Motor neuron (in vitro differentiated cells): ENCODE data around the gene GRIN1. TPM values are rescaled to one million over a fixed set of nuclear protein-coding genes. Genes with fewer than 3 reads are reported as not detected.

Source experiments
- ATAC-seq, 8 experiments: fragments of 200-7000 bp; cut with Tn5 transposase; replicated peaks in 6 of 8; 2 replicates each; pipeline ENCODE4 v1.8.0; 2021; ENCODE audit warnings: mild to moderate bottlenecking in 8 of 8, moderate library complexity in 8 of 8
- H3K27ac ChIP-seq, 2 donors: fragments of 250-450 bp; sonication (Bioruptor Pico); 2 replicates each; pipeline ENCODE4 v1.9.0; 2021; ENCODE audit warnings: antibody characterized with exemption in 2 of 2, mild to moderate bottlenecking in 2 of 2, moderate library complexity in 1 of 2
- H3K4me1 ChIP-seq, 2 donors: fragments of 250-450 bp; sonication (Bioruptor Pico); replicated peaks in 1 of 2; 2 replicates each; pipeline ENCODE4 v1.6.1; 2021; ENCODE audit warnings: antibody characterized with exemption in 2 of 2, mild to moderate bottlenecking in 2 of 2, moderate library complexity in 1 of 2
- H3K4me3 ChIP-seq, 5 donors: fragments of 250-450 bp; sonication (Bioruptor Pico); 2 replicates each; pipeline ENCODE4 v1.9.0; 2021; ENCODE audit warnings: antibody characterized with exemption in 5 of 5, mild to moderate bottlenecking in 5 of 5, moderate library complexity in 4 of 5
- WGBS, 10 experiments: fragments of 450-650 bp; shearing (Covaris generic); methylation state at CpG; one replicate each; pipeline ENCODE4 v1.0.0; 2022; 5-methylcytosine and 5-hydroxymethylcytosine counted together
- in situ Hi-C, 9 experiments: fragments of 400-800 bp; cut with MboI; loops; one replicate each; pipeline ENCODE4 v1.15.0; 2021; ENCODE audit warnings: low sequenced_read_pairs in 9 of 9, low pct_unique_long_range_greater_than_20kb in 2 of 9; ENCODE audit not compliant: unreplicated experiment in 9 of 9
- total RNA-seq, 8 experiments: library from RNA; unstranded; fragments of 300-600 nt; gene quantifications; 2 replicates each; pipeline versions ENCODE4 v1.2.3 to v1.2.4, GENCODE V29; 2022

The GRIN1 gene
- 1 to 10 TPM in 4 of 8 experiments, under 1 TPM in 4; 0.20 to 6.0 (median 1.2) TPM for total RNA-seq

DNA sequence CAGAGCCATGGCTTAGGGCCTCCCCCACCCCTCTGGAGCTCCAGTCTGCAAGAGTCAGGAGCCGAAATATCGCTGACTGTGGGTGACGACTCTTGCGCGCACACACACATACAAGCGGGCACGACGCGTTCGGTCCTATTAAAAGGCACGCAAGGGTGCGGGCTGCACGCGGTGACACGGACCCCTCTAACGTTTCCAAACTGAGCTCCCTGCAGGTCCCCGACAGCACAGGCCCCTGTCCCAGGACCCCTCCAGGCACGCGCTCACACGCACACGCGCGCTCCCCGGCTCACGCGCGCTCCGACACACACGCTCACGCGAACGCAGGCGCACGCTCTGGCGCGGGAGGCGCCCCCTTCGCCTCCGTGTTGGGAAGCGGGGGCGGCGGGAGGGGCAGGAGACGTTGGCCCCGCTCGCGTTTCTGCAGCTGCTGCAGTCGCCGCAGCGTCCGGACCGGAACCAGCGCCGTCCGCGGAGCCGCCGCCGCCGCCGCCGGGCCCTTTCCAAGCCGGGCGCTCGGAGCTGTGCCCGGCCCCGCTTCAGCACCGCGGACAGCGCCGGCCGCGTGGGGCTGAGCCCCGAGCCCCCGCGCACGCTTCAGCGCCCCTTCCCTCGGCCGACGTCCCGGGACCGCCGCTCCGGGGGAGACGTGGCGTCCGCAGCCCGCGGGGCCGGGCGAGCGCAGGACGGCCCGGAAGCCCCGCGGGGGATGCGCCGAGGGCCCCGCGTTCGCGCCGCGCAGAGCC is at the start of gene GRIN1:
TSS of gene GRIN1 (plus strand) at position 433 of the 746 bp plus-strand sequence. CDS start 333 bp downstream, outside the sequence.
- peak within 1 kb of the TSS in 1 of 2 donors; percentile 59 for H3K27ac ChIP-seq

DNA sequence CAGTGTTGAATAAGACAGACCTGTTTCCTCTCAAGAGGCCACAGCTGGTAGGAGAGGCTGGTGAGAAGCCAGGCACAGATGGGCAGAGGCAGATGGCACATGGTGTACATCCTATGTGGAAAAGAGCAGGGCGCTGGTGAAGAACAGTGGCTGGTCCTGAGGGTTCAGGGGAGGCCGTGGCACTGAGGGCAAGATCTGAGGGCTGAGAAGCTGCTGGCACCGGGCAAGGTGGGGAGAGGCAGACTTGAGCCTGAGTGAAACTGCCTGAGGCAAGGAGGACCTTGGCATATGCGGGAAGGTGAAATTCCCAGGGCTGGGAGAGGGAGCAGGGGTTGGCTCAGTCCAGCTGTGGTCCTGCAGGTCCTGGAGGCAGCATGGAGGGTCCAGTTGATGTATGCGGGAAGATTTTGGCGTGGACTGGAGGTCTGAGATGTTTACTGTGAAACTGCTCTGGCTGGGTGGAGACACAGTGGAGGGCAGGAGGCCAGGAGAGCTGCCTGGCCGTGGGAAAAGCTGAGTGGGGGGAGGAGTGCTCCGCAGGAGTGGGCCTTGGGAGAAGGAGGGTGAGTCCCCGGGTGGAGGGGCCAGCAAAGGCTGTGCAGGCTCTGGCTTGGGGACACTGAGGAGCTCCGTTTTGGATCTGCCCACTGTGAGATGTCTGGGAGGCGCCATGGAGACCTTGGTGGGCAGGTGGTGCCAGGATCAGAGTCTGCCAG is 49.6 kb upstream of the GRIN1 start:
- no peak for ATAC-seq
- WGBS, 10 experiments, result 67 to 100% (median 83%) methylated on average over 1 to 5 of the region's 11 CpGs; no CpG with 5 or more reads in 1 of the 10 experiments
- Histone ChIP-seq H3K27ac (no peak overlapping the region), H3K4me1 (peaks cover 15 to 16% of the 10 kb centered on the region in 2 donors), H3K4me3 (no peak overlapping the region)
- in situ Hi-C loops, result no loop called here

More for the DNA sequence above, at the start of gene GRIN1:
- WGBS, 10 experiments, result 0 to 47% (median 30%) methylated on average over 3 to 13 of the region's 104 CpGs; no CpG with 5 or more reads in 7 of the 10 experiments
- Histone ChIP-seq H3K4me3 (peak within 1 kb of the TSS; percentile 12 to 37 (median 23)), H3K4me1 (peaks cover 10 to 12% of the 10 kb centered on the region in 2 donors)
- peak; percentile 18 to 92 (median 38) for ATAC-seq
- in situ Hi-C loops, result no loop called here

DNA sequence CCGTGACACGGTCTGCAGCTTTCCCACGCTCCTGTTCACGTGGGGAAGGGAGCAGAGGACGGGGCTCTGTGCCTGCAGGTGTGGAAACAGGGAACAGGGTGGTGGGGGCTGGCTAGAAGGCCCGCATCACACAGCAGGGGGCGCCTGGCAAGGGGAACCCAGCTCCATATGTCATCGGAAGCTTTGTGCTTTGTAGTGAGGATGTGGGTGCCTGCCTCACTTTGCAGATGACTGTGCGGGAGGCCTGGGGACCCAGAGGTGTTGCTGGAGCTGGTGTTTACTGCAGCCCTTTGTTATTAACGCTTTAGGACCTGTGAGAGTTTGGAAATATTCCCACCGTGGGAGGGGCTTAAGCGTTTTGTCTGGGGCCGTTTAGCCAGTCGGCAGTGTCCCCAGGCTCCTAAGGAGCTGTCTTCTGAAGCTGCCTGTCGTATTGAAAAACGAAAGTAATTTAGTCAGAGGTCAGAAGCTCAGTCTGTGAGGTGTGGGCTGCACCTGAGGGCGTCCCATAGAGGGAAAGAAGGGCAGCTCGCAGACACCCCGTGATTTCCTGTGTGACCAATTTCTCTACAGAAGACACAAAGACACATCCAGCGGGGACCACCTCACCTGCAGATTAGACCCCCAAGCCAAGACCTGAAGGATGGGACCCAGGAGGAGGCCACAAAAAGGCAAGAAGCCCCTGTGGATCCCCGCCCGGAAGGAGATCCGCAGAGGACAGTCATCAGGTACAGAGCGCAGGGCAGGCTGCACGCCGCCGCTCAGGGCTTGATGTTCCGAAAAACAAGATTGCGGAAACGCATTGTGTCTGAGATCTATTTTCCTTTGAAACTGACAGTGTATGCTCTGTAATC is 43.1 kb upstream of the GRIN1 start:
- in situ Hi-C loops, result no loop called here
- Histone ChIP-seq H3K4me1 (no peaks in the 10 kb centered on the region), H3K27ac (no peak overlapping the region), H3K4me3 (no peak overlapping the region)
- 64 to 100% (median 87%) methylated on average over 2 to 22 of the region's 30 CpGs; no CpG with 5 or more reads in 3 of the 10 experiments for WGBS, 10 experiments
- peak in 1 of 8 experiments; percentile 28 for ATAC-seq

DNA sequence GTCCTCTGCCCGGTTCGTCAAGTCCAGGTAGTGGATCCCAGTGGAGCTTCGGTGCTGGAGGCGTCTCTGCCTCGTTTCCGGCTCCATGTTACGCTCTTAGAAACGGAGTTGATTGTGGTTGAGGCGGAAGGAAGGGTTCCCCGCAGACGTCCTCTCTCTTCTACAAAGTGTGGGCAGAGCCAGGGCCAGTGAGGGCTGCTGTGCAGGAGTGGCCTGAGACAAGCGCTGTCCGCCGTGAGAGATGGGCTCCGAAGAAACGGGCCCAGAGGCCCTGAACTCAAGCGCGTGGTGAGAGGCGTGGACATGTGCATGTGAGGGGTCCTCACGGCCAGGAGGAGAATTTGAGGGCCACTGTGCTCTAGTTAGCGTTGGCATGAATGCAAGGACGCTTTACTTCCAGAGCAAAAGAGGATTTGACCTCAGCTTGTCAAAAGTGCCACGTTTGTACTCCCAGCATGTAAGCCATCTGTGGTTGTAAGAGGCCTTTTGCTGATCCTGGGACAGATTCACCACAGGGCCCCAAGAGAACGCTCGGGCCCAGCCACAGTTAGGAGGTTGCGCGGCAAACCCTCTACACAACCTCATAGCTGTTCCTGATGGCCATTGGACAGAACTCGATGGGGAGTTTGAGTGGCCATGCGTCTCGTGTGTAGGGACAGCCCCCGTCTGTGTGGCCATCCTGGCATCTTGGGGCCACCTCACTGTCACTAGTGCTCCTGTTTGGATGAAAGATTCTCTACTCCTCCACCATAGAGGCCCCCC is 42.0 kb upstream of the GRIN1 start:
- in situ Hi-C loops, result no loop called here
- 80 to 100% (median 91%) methylated on average over 2 to 15 of the region's 31 CpGs; no CpG with 5 or more reads in 1 of the 10 experiments for WGBS, 10 experiments
- H3K27ac ChIP-seq, result no peak overlapping the region
- H3K4me1 ChIP-seq, result no peaks in the 10 kb centered on the region
- ATAC-seq, result peak in 1 of 8 experiments; percentile 6
- H3K4me3 ChIP-seq, result no peak overlapping the region

DNA sequence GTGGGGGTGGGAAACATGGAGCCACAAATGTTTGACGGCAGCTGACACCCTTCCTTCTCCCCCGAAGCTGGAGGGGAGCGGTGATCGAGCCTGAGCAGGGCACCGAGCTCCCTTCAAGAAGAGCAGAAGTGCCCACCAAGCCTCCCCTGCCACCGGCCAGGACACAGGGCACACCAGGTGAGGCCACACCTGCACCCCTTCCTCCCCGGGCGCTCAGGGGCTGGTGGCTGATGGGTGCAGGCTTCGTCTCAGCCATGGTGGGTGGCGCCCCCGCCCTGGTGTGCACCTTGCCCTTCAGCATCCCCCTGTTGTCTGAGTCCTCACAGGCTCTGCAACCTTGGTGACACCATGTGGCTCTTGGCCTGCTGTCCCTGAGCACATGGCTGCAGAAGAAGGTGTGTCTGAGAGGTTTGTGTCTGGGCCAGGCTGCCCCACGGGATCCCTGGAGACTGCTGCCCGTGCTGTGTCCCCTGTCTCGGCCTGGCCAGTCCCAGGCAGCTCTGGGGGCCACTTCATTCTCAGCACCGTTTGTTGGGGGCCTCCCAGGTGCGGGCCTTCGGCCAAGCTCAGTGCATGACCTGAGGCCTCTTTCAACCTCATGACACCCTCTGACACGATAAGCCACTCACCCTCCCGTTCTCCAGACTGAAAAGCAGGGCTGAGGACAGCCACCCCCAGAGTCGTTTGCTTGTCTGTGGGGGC is 41.0 kb upstream of the GRIN1 start:
- 87 to 100% (median 100%) methylated on average over 1 to 3 of the region's 20 CpGs; no CpG with 5 or more reads in 6 of the 10 experiments for WGBS, 10 experiments
- Histone ChIP-seq H3K27ac (no peak overlapping the region), H3K4me1 (no peaks in the 10 kb centered on the region), H3K4me3 (no peak overlapping the region)
- peak in 4 of 8 experiments; percentile 19 to 32 (median 26) for ATAC-seq
- in situ Hi-C loops, result no loop called here

DNA sequence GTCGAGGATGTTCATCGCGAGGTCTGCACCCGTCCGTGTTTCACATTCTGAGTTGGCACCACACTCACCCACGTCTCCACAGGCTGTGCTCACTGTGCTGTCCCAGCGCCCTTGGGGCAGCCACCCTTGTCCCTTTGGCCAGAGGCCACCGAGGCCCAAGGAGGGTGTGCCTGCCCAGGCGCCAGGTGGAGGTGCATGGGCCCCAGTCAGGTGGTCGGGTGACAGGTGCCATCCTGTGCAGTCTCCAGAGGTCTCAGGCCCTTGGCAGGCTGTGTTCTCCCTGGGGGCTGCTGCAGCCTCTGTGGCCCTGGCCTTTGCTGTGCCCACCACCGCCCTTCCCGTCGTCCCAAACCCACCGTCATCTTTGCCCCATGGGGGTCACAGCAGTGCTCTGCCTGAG is 39.7 kb upstream of the GRIN1 start:
- WGBS, 10 experiments, result 100% methylated on average over 3 to 5 of the region's 14 CpGs; no CpG with 5 or more reads in 8 of the 10 experiments
- in situ Hi-C loops, result no loop called here
- H3K27ac ChIP-seq, result no peak overlapping the region
- no peaks in the 10 kb centered on the region for H3K4me1 ChIP-seq
- peak in 4 of 8 experiments; percentile 14 to 25 (median 18) for ATAC-seq
- H3K4me3 ChIP-seq, result no peak overlapping the region

DNA sequence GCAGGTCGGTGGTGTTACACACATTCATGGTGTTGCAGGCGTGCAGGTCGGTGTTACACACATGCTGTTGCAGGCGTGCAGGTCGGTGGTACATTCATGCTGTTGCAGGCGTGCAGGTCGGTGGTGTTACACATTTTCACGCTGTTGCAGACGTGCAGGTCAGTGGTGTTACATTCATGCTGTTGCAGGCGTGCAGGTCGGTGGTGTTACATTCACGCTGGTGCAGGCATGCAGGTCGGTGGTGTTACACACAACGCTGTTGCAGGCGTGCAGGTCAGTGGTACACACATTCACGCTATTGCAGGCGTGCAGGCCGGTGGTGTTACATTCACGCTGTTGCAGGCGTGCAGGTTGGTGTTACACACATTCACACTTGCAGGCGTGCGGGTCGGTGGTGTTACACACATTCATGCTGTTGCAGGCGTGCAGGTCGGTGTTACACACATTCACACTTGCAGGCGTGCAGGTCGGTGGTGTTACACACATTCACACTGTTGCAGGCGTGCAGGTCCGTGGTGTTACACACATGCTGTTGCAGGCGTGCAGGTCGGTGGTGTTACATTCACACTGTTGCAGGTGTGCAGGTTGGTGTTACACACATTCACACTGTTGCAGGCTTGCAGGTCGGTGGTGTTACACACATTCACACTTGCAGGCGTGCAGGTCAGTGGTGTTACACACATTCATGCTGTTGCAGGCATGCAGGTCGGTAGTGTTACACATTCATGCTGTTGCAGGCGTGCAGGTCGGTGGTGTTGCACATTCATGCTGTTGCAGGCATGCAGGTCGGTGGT is 35.6 kb upstream of the GRIN1 start:
- WGBS, 10 experiments, result 90 to 100% (median 95%) methylated on average over 1 to 11 of the region's 37 CpGs; no CpG with 5 or more reads in 3 of the 10 experiments
- no peak for ATAC-seq
- Histone ChIP-seq H3K4me1 (no peaks in the 10 kb centered on the region), H3K27ac (no peak overlapping the region), H3K4me3 (no peak overlapping the region)
- in situ Hi-C loops, result loop anchor here in 1 of 9 experiments (25.0 kb wide), 1 partner anchor 134 kb away; the partner anchor contains the start of genes CYSRT1, RNF224, SLC34A3 and TUBB4B

DNA sequence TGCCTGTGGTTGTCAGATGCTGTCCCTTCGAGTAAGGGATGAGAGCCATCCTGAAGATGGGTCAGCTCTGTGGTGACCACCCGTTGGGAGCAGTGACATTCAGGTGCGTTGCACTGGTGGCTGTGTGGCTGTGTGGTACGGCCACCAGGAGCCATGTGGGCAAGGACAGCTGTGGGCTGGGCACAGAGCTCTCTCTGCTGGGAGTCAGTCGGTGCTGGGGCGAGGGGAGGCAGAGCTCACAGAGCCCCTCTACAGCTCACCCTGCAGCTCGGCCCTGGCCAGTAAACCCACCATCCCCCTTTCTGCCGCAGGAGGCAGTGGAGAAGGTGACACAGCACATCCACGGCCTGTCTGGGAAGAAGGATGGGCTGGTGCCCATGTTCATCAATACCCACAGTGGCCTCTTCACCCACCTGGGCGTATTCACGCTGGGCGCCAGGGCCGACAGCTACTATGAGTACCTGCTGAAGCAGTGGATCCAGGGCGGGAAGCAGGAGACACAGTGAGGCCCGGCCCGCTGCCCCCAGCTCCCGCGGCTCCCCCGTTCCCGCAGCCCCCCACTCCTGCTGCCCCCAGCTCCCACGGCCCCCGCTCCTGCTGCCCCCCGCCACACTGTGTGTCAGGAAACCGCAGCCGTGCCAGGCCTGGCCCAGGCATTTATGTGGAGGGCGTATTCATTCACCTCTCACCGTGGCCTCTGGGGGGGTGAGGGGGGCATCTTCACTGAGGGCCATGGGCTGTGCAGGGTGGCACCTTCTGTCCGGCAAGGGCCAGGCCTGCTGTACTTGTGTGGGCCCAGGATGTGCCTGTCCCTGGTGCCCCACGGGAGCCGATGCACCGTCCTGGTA is 32.9 kb upstream of the GRIN1 start:
- ATAC-seq, result no peak
- no peaks in the 10 kb centered on the region for H3K4me1 ChIP-seq
- in situ Hi-C loops, result loop anchor here in 1 of 9 experiments (25.0 kb wide), 1 partner anchor 131 kb away; the partner anchor contains the start of genes CYSRT1, RNF224, SLC34A3 and TUBB4B
- WGBS, 10 experiments, result 50 to 100% (median 100%) methylated on average over 1 to 2 of the region's 31 CpGs; no CpG with 5 or more reads in 5 of the 10 experiments
- no peak overlapping the region for H3K4me3 ChIP-seq
- H3K27ac ChIP-seq, result no peak overlapping the region

DNA sequence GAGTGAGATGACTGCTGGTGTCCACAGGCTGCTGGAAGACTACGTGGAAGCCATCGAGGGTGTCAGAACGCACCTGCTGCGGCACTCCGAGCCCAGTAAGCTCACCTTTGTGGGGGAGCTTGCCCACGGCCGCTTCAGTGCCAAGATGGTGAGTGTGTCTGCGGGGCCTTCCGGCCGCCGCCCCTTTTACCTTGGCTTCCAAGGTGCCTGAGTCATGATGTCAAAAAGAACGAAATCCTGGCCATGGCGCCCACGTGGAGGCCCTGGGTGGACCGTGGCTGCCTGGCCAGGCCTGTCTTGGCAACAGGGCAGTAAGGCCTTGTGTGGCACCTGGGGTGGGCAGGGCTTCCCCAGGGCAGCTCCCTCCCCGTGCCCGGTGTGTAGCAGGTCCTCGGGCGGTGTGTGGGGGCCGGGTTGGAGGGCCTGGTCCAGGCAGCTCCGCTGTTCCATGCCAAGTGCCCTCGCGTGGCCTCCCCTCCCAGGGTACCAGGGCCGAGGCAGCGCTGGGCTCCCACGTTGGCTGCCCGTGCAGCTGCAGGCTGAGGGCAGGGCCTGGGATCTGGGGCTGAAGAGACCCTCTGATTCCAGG is 32.2 kb upstream of the GRIN1 start:
- ATAC-seq, result no peak
- H3K4me3 ChIP-seq, result no peak overlapping the region
- in situ Hi-C loops, result loop anchor here in 1 of 9 experiments (25.0 kb wide), 1 partner anchor 131 kb away; the partner anchor contains the start of genes CYSRT1, RNF224, SLC34A3 and TUBB4B
- no peaks in the 10 kb centered on the region for H3K4me1 ChIP-seq
- WGBS, 10 experiments, result 80 to 97% (median 90%) methylated on average over 1 to 5 of the region's 27 CpGs; no CpG with 5 or more reads in 7 of the 10 experiments
- no peak overlapping the region for H3K27ac ChIP-seq
